HG02970 (cell line): ENCODE data around the gene HSD11B1L.
"Not testable (repeated sequence)": the region's sequence is repeated elsewhere in the genome, so short reads cannot be mapped to it uniquely, and the experiment has no call there.

Experiments
- ATAC-seq: cut with Tn5 transposase; IDR thresholded peaks from one replicate; pipeline ENCODE4 v1.9.1; 2021; ENCODE audit warnings: mild to moderate bottlenecking, moderate library complexity, moderate number of reproducible peaks; ENCODE audit not compliant: unreplicated experiment, low FRiP score

HSD11B1L gene

GRCh38 chr19:5686647-5687359 lies 6.0 kb downstream of the HSD11B1L start:
- ATAC-seq = peak; percentile 50

GRCh38 chr19:5687360-5688198 lies 6.8 kb downstream of the HSD11B1L start:
- no peak for ATAC-seq

DNA sequence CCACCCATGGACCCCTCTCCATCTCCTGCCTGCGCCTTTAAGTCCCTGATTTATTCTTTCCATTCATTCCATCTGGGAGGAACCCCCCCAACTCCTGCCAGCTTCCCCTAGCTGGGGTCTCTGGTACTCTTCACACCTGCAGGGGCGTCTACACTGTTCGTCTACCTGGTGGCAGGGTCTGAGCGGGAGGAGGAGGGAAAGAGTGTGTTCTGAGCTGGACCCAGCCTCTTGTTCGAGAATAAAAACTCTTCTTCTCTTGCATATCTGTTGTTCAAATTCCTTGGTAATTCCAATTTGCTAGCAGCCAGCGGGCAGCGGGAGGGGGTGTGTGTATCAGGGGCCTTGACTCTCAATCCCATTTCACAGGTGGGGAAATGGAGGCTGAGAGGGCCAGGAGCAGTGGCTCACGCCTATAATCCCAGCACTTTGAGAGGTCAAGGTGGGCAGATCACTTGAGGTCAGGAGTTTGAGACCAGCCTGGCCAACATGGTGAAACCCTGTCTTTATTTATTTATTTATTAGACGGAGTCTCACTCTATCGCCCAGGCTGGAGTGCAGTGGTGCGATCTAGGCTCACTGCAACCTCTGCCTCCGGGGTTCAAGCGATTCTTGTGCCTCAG lies 7.5 kb downstream of the HSD11B1L start:
- not testable (repeated sequence) for ATAC-seq

GRCh38 chr19:5690125-5690954 lies 9.5 kb downstream of the HSD11B1L start, which contains the start of gene RPL36:
Gene RPL36 (plus strand): TSS chr19:5690295. CDS start chr19:5690508, 213 bp downstream.
- ATAC-seq = peak; percentile 47

DNA sequence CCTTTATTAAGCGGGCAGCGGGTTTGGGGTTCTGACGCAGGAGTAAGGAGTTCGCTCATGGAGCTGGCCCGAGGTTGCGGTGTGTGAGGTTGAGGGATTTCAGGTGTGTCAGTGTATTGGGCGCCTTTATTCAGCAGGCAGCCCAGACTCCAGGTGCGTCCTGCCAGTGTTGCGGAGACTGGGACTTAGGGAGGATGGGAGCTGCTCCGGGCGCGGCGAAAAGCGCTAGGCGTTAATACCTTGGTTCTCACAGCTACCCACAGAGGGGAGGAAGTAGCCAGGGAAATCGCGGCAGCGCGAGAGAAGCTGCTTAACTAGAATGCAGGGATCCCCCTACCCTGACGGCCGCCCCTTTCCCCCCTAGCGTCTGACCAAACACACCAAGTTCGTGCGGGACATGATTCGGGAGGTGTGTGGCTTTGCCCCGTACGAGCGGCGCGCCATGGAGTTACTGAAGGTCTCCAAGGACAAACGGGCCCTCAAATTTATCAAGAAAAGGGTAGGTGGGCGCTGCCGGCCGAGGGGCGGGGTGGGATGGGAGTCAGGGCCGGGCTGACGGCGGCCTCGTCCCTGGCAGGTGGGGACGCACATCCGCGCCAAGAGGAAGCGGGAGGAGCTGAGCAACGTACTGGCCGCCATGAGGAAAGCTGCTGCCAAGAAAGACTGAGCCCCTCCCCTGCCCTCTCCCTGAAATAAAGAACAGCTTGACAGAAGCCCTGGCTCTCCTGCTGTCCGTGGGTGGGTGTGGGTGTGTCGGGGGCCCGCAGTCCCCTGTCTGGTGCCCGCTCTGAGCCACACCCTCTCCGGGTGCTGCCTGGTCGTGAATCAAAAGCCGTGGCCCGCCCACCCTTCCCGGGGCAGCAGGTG lies 10.4 kb downstream of the HSD11B1L start:
- no peak for ATAC-seq

- ATAC-seq = no peak
These were observed 11.2 kb downstream of the HSD11B1L start for GRCh38 chr19:5691822-5692722.

DNA sequence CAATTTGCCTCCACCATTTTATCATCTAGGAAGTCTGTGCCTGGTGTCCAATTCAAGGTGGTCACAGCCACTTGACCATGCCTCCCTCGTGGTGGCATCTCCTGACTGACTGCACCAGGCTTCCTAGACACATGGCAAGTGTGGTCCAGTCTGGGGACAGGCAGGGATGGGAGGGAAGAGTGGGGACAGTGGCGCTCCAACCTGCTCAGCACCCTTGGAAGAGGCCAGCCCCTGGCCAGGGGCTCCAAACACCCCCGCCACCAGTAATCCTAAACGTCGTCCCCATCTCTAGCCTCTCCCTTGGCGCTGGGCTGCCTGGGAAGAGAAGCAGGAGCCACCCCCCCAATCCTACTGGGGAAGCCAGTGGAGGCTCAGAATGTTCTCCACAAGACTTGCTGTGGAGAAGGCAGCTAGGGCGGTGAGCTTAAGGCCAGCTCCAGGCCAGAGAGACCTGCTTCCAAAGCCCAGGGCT lies 11.9 kb downstream of the HSD11B1L start:
- no peak for ATAC-seq

- ATAC-seq = no peak
These were observed 12.7 kb downstream of the HSD11B1L start for GRCh38 chr19:5693195-5694166.

DNA sequence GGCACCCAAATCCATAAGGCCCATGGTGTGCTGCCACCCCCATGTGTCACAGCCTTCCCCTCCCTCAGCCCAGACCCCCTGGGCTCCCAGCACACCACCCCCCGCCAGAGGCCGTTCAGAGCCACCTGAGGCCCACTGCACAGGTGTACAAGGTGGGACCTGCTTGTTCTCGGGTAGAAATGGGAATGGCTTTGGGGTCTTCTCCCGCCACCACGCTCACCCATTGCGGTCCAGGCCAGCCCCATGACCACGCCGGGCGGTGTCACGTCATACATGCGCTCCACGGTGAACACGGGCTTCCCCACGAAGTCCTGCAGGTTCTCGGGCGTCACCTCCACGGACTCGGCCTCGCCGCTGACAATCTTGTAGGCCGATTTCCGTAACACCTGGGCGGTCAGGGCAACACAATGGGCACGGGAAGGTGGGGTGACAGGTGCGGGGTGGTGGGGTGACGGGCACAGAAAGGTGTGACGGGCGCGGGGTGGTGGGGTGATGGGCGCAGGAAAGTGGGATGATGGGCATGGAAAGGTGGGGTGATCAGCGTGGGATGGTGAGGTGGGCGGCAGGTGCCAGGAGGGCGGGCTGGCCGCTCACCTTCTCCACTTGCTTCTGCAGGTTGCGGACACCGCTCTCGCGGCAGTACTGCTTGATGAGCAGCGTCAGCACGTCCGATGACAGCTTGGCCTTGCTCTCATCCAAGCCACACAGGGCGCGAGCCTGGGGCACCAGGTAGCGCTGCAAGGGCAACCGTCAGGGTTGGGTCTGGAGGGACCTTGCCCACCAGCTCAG lies 13.5 kb downstream of the HSD11B1L start:
- no peak for ATAC-seq

DNA sequence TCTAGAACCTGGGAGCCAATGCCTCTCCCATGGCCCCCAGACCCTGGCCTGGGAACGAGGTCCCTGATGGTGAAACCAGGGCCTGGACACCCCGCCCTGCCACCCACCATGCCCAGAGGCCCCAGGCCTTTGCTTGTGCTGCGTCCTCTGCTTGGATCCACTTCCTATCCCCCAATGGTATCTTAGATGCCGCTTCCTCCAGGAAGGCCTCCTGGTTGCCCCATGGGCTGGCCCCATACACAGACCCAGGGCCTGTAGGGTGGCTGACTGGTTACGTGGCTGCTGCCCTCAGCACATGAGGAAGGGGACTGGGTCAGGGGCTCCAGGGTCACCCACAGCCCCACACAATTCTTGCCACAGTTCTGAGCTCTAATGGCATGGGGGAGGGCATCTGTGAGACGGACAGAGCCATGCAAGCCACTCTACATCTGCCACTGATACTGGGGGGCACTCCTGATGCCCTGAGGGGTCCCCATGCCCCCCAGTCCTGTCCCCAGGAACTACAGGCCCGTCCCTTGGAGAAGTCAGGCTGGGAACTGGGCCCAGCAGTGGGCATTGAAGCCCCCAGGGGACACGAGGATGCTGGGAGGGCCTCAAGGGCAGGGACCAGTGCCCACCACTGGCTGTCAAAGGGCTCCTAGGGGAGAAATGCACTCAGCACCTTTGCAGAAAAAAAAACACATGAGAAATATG lies 14.3 kb downstream of the HSD11B1L start:
- ATAC-seq = no peak

GRCh38 chr19:5695649-5696195 lies 14.9 kb downstream of the HSD11B1L start:
- no peak for ATAC-seq

GRCh38 chr19:5696196-5697021 lies 15.6 kb downstream of the HSD11B1L start:
- ATAC-seq = no peak

DNA sequence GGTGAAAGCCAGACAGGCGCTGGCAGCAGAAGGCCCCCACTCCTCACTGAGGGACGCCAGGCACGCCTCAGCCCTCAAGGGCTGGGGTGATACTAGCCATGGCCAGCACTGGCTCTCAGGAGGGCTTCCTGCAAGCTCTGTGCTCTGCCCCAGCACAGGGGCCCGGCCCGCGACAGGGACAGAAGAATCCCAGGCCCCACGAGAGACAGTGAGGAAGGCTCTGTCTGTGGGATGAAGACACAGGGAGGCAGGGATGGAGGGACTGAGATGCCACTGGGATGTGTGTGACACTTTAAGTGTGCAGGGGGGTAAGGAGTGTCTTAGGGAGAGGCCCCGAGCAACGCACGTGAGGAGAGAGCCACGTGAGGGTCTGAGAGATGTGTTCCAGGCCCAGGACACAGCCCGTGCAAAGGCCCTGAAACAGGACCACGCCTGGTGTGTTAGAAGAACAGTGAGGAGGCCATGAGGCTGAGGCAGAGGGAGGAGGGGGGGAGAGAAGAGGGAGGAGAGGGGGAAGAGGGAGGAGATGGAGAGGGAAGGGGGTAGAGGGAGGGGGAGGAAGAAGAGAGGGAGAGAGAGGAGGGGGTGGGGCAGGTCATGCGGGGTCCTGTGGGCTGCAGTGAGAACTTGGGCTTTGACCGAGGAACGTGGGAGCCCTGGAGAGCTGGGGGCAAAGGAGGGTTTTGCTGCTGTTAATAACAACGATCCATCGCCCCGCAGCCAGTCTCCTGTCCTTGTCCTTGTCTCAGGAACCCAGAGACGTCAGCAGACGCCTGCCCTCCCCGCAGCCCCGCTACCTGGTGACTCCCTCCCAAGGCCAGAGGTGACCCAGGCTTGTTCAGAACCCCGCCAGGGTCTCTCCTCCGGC lies 16.4 kb downstream of the HSD11B1L start:
- no peak for ATAC-seq
